ENCODE measurements around the gene DRGX. TPM values are rescaled to one million over a fixed set of nuclear protein-coding genes. Genes with fewer than 3 reads are reported as not detected.

DRGX gene
- polyA plus RNA-seq, 1 experiment: not detected

- Histone ChIP-seq H3K4me3 (ENCODE audit: low read depth, low read length) (no peak overlapping the region), H3K27ac (ENCODE audit: low read depth, low read length) (no peak overlapping the region), H3K9me3 (ENCODE audit: control insufficient read depth, insufficient read depth, low read length) (no peaks in the 10 kb centered on the region; the same call in 1 of the 2 replicates), H3K27me3 (ENCODE audit: control insufficient read depth, insufficient read depth, low read length) (peaks cover 4% of the 10 kb centered on the region)
- CTCF ChIA-PET: no interaction called here
- TF ChIP-seq CTCF (IDR thresholded peaks at IDR 0.05; ENCODE audit: low read depth, low read length): no peak
- POLR2A ChIA-PET: no interaction called here
- no peak for DNase-seq (ENCODE audit: low read depth, low spot score)
Observed at GRCh38 chr10:49356944-49357343, 38.9 kb downstream of the DRGX start.

- Histone ChIP-seq H3K4me3 (ENCODE audit: low read depth, low read length) (no peak overlapping the region), H3K27me3 (ENCODE audit: control insufficient read depth, insufficient read depth, low read length) (no peaks in the 10 kb centered on the region), H3K27ac (ENCODE audit: low read depth, low read length) (no peak overlapping the region), H3K9me3 (ENCODE audit: control insufficient read depth, insufficient read depth, low read length) (no peaks in the 10 kb centered on the region; the same call in 1 of the 2 replicates)
- CTCF ChIA-PET: no interaction called here
- DNase-seq (ENCODE audit: low read depth, low spot score): no peak
- POLR2A ChIA-PET: no interaction called here
- no peak for TF ChIP-seq CTCF (IDR thresholded peaks at IDR 0.05; ENCODE audit: low read depth, low read length)
Observed at GRCh38 chr10:49356181-49356580, 39.7 kb downstream of the DRGX start.

GRCh38 chr10:49355221-49355620 is 40.7 kb downstream of the DRGX start:
- Histone ChIP-seq H3K27me3 (ENCODE audit: control insufficient read depth, insufficient read depth, low read length) (no peaks in the 10 kb centered on the region), H3K4me3 (ENCODE audit: low read depth, low read length) (no peak overlapping the region), H3K9me3 (ENCODE audit: control insufficient read depth, insufficient read depth, low read length) (no peaks in the 10 kb centered on the region), H3K27ac (ENCODE audit: low read depth, low read length) (no peak overlapping the region)
- CTCF ChIA-PET: no interaction called here
- no peak for TF ChIP-seq CTCF (IDR thresholded peaks at IDR 0.05; ENCODE audit: low read depth, low read length)
- POLR2A ChIA-PET: no interaction called here
- no peak for DNase-seq (ENCODE audit: low read depth, low spot score)

GRCh38 chr10:49354593-49354992 is 41.3 kb downstream of the DRGX start:
- ChIA-PET POLR2A (no interaction called here), CTCF (no interaction called here)
- Histone ChIP-seq H3K9me3 (ENCODE audit: control insufficient read depth, insufficient read depth, low read length) (no peaks in the 10 kb centered on the region), H3K4me3 (ENCODE audit: low read depth, low read length) (no peak overlapping the region), H3K27me3 (ENCODE audit: control insufficient read depth, insufficient read depth, low read length) (no peaks in the 10 kb centered on the region), H3K27ac (ENCODE audit: low read depth, low read length) (no peak overlapping the region)
- no peak for TF ChIP-seq CTCF (IDR thresholded peaks at IDR 0.05; ENCODE audit: low read depth, low read length)
- no peak for DNase-seq (ENCODE audit: low read depth, low spot score)

- Histone ChIP-seq H3K27me3 (ENCODE audit: control insufficient read depth, insufficient read depth, low read length) (no peaks in the 10 kb centered on the region), H3K9me3 (ENCODE audit: control insufficient read depth, insufficient read depth, low read length) (no peaks in the 10 kb centered on the region), H3K27ac (ENCODE audit: low read depth, low read length) (no peak overlapping the region), H3K4me3 (ENCODE audit: low read depth, low read length) (no peak overlapping the region)
- POLR2A ChIA-PET: no interaction called here
- CTCF ChIA-PET: no interaction called here
- TF ChIP-seq CTCF (IDR thresholded peaks at IDR 0.05; ENCODE audit: low read depth, low read length): no peak
- no peak for DNase-seq (ENCODE audit: low read depth, low spot score)
Observed at GRCh38 chr10:49353895-49354566, 41.9 kb downstream of the DRGX start.

Data from AG04450 (cell line).